ENCODE results near the gene MMP12.

The MMP12 gene

GRCh38 chr11:102824556-102824955 is 50.2 kb downstream of the MMP12 start:
- Histone ChIP-seq H4K20me1 (ENCODE audit: low read depth, low read length) (no peaks in the 10 kb centered on the region), H3K9me3 (ENCODE audit: insufficient read depth, low read length) (no peaks in the 10 kb centered on the region), H3K9me2 (replicated peaks; ENCODE audit: insufficient read depth, low read length) (no peaks in the 10 kb centered on the region), H3K36me3 (ENCODE audit: low read length) (no peaks in the 10 kb centered on the region), H3K9ac (ENCODE audit: low read length) (no peak overlapping the region), H3K4me3 (ENCODE audit: insufficient read depth, low read length, poor library complexity, severe bottlenecking) (no peak overlapping the region), H2AFZ (ENCODE audit: low read depth, low read length, severe bottlenecking) (no peak overlapping the region), H3K27ac (ENCODE audit: low read depth, low read length) (no peak overlapping the region), H3F3A (ENCODE audit: insufficient read depth) (no peaks in the 10 kb centered on the region), H3K79me2 (ENCODE audit: insufficient read depth, low read length) (no peaks in the 10 kb centered on the region), H3K4me2 (ENCODE audit: low read depth, low read length, poor library complexity, severe bottlenecking) (no peak overlapping the region), H3K27me3 (ENCODE audit: low read length) (no peaks in the 10 kb centered on the region)
- TF ChIP-seq EZH2phosphoT487 (conservative IDR thresholded peaks at IDR 0.05; ENCODE audit: low read length), result no peak

- Histone ChIP-seq H3K27ac (ENCODE audit: low read depth, low read length) (no peak overlapping the region), H3K79me2 (ENCODE audit: insufficient read depth, low read length) (no peaks in the 10 kb centered on the region), H3F3A (ENCODE audit: insufficient read depth) (no peaks in the 10 kb centered on the region), H3K4me2 (ENCODE audit: low read depth, low read length, poor library complexity, severe bottlenecking) (no peak overlapping the region), H3K9ac (ENCODE audit: low read length) (no peak overlapping the region), H3K9me3 (ENCODE audit: insufficient read depth, low read length) (no peaks in the 10 kb centered on the region), H3K4me3 (ENCODE audit: insufficient read depth, low read length, poor library complexity, severe bottlenecking) (no peak overlapping the region), H3K27me3 (ENCODE audit: low read length) (no peaks in the 10 kb centered on the region), H3K9me2 (replicated peaks; ENCODE audit: insufficient read depth, low read length) (no peaks in the 10 kb centered on the region), H3K36me3 (ENCODE audit: low read length) (no peaks in the 10 kb centered on the region), H2AFZ (ENCODE audit: low read depth, low read length, severe bottlenecking) (no peak overlapping the region), H4K20me1 (ENCODE audit: low read depth, low read length) (no peaks in the 10 kb centered on the region)
- TF ChIP-seq EZH2phosphoT487 (conservative IDR thresholded peaks at IDR 0.05; ENCODE audit: low read length) (no peak), CTCF (IDR thresholded peaks at IDR 0.05; ENCODE audit: insufficient read depth, low read length, poor library complexity, severe bottlenecking) (no peak)
These were observed 55.3 kb downstream of the MMP12 start for GRCh38 chr11:102819491-102819890.

- Histone ChIP-seq H4K20me1 (ENCODE audit: low read depth, low read length) (no peaks in the 10 kb centered on the region), H2AFZ (ENCODE audit: low read depth, low read length, severe bottlenecking) (no peak overlapping the region), H3K9me3 (ENCODE audit: insufficient read depth, low read length) (no peaks in the 10 kb centered on the region), H3K27me3 (ENCODE audit: low read length) (no peaks in the 10 kb centered on the region), H3K4me2 (ENCODE audit: low read depth, low read length, poor library complexity, severe bottlenecking) (no peak overlapping the region), H3K9me2 (replicated peaks; ENCODE audit: insufficient read depth, low read length) (no peaks in the 10 kb centered on the region), H3K9ac (ENCODE audit: low read length) (no peak overlapping the region), H3K79me2 (ENCODE audit: insufficient read depth, low read length) (no peaks in the 10 kb centered on the region), H3K27ac (ENCODE audit: low read depth, low read length) (no peak overlapping the region), H3K36me3 (ENCODE audit: low read length) (no peaks in the 10 kb centered on the region), H3F3A (ENCODE audit: insufficient read depth) (no peaks in the 10 kb centered on the region), H3K4me3 (ENCODE audit: insufficient read depth, low read length, poor library complexity, severe bottlenecking) (no peak overlapping the region)
- no peak for TF ChIP-seq CTCF (IDR thresholded peaks at IDR 0.05; ENCODE audit: insufficient read depth, low read length, poor library complexity, severe bottlenecking)
- TF ChIP-seq EZH2phosphoT487 (conservative IDR thresholded peaks at IDR 0.05; ENCODE audit: low read length), result no peak
These were observed 61.3 kb downstream of the MMP12 start for GRCh38 chr11:102813484-102813883.
